Measurements from ENCODE around the gene PIK3AP1. TPM values are rescaled to one million over a fixed set of nuclear protein-coding genes. Genes with fewer than 3 reads are reported as not detected.

The PIK3AP1 gene
- total RNA-seq, 4 donors from 2014 or later, result 17.5 to 64.4 (median 23.7) TPM

DNA sequence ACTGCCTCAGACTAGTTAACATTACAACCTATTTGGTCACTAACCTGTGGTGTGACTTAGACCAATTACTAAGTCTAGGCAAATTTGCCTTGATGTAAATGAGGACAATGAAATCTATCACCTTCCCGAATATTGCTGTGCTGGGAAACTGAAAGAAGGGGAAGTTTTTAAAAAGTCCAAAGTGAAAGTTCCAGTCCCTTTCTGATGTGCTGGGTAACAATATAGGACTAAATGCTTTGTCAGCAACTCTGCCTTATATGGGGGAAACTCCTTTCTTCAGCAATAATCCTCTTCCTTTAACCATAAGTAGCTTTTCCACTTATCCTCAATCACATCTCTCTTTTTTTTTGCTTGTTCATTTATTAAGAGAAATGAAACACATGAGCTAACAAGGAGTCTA, 3.9 kb downstream of the PIK3AP1 start:
- TF ChIP-seq CTCF (IDR thresholded peaks at IDR 0.05; ENCODE audit: low read depth), result no peak

GRCh38 chr10:96714746-96715255, 5.5 kb downstream of the PIK3AP1 start:
- no peak for TF ChIP-seq CTCF (IDR thresholded peaks at IDR 0.05; ENCODE audit: low read depth)

GRCh38 chr10:96714031-96714590, 6.2 kb downstream of the PIK3AP1 start:
- no peak for TF ChIP-seq CTCF (IDR thresholded peaks at IDR 0.05; ENCODE audit: low read depth)

GRCh38 chr10:96712662-96713271, 7.5 kb downstream of the PIK3AP1 start:
- TF ChIP-seq CTCF (IDR thresholded peaks at IDR 0.05; ENCODE audit: low read depth), result no peak

- no peak for TF ChIP-seq CTCF (IDR thresholded peaks at IDR 0.05; ENCODE audit: low read depth)
These were observed 9.1 kb downstream of the PIK3AP1 start for GRCh38 chr10:96711048-96711728.

GRCh38 chr10:96709525-96709924, 10.8 kb downstream of the PIK3AP1 start:
- no peak for TF ChIP-seq CTCF (IDR thresholded peaks at IDR 0.05; ENCODE audit: low read depth)

DNA sequence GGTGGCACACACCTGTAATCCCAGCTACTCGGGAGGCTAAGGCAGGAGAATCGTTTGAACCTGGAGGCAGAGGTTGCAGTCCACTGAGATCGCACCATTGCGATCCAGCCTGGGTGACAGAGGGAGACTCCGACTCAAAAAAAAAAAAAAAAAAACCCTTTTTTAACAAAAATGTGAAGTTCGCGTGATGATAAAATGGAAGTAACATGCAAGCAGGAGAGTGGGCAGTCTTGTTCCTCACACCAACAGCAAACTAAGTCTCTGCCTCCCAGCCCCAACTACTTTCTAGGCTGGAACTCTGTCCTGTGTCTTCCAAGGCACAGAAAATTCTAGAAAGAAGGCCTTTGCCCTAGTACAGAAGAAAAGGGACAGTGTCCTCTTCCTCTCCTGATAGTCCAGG, 11.3 kb downstream of the PIK3AP1 start:
- no peak for TF ChIP-seq CTCF (IDR thresholded peaks at IDR 0.05; ENCODE audit: low read depth)
